ENCODE data around the gene KIFC3.

Gene KIFC3

DNA sequence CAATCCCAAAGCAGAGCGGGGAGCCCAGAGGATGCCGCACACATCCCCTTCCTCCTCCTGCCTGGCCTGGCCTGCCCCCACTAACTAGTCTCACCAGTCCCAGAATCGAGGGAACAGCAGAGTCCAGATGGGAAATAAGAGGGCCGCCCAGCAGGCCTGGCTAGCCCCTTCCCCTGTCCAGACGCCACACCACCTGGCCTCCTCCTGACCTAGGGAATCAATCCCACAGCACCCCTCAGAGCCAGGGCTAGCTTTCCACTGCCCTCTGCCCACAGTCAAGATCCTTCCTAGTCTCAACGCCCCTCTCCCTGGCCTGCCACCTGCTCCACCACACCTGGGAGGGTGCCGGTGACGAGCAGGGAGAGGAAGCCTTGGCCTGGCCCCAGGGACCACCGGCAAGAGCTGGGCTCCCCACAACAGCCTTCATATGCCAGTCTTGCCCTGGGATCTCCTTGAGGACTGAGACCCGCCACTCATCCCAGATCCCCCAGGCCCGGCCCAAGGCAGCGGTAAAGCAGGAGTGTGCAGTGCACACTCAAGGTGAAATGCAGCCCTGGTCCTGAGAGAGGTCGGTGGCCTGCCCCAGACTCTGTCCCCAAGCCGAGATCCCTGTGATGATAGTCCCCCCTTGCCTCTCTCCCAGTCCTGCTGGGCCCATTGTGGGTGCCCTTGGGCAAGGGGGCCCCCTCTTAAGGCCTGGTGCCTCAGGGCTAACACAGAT lies 38.8 kb downstream of the KIFC3 start:
- H3K27ac ChIP-seq (ENCODE audit: low read depth, low read length), result no peak overlapping the region
- H4K8ac ChIP-seq (ENCODE audit: low read depth, low read length), result no peak overlapping the region
- H3K4me1 ChIP-seq (ENCODE audit: control insufficient read depth, low read depth, low read length), result peaks cover 2% of the 10 kb centered on the region
- H3K79me1 ChIP-seq (ENCODE audit: low read length), result no peaks in the 10 kb centered on the region
- H3K23ac ChIP-seq (ENCODE audit: low read length), result no peak overlapping the region
- H3K4me2 ChIP-seq (ENCODE audit: low read length), result no peak overlapping the region
- H2AK5ac ChIP-seq (ENCODE audit: low read length), result no peak overlapping the region
- H3K18ac ChIP-seq (ENCODE audit: low read length), result no peak overlapping the region
- DNase-seq, result no peak
- no peak overlapping the region for H3K4ac ChIP-seq (ENCODE audit: low read depth, low read length)
- H3K56ac ChIP-seq (ENCODE audit: low read length), result no peak overlapping the region
- peaks cover 5% of the 10 kb centered on the region for H3K36me3 ChIP-seq (ENCODE audit: control insufficient read depth, insufficient read depth, low read length)
- H3K9ac ChIP-seq (ENCODE audit: low read length), result no peak overlapping the region
- no peaks in the 10 kb centered on the region for H3K27me3 ChIP-seq (ENCODE audit: insufficient read depth, low read length, poor library complexity)
- H3K4me3 ChIP-seq (ENCODE audit: low read length), result no peak overlapping the region
- no peak overlapping the region for H4K5ac ChIP-seq (ENCODE audit: low read length)
- H2BK5ac ChIP-seq (ENCODE audit: low read length), result no peak overlapping the region
- H2BK120ac ChIP-seq (ENCODE audit: low read depth, low read length), result no peak overlapping the region
- no peak overlapping the region for H2BK15ac ChIP-seq (replicated peaks; ENCODE audit: low read depth)
- WGBS (ENCODE audit: extremely low coverage, insufficient coverage, low lambda C conversion rate), result no CpG with 5 or more reads among the region's 14 CpGs
- no peaks in the 10 kb centered on the region for H3K79me2 ChIP-seq (ENCODE audit: control insufficient read depth, insufficient read depth, low read length)

DNA sequence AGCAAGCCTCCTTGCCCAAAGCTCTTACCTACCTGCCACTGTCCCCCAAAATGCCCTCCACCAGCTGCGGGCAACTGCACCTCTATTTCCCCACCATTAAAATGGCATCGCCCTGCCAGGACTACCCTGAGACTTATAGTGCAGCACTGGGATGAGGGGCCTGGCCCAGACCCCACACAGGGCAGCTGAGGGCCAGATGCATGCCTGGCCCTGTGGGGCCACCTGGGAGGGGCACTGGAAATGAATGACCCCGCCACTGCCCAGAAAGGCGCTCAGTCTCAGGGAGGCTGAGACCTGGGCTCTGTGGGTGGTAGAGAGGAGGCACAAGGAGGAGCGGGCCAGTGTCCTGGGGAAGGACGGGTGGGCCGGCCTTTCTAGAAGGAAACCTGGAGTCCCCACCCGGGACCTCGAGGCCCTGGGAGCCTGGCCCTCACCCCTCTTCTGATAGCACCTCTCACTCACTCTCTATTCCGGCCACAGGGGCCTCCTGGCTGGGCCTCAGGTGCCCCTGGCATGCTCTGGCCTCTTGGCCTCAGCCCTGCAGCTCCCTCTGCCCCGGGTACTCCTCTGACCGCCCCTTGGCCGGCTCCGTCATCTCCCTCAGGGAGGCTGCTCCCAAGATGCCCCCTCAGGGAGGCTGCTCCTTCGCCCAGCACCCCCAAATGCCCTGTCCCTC lies 39.8 kb downstream of the KIFC3 start:
- Histone ChIP-seq H2BK120ac (ENCODE audit: low read depth, low read length) (no peak overlapping the region), H4K8ac (ENCODE audit: low read depth, low read length) (no peak overlapping the region), H4K5ac (ENCODE audit: low read length) (no peak overlapping the region), H3K4me1 (ENCODE audit: control insufficient read depth, low read depth, low read length) (peaks cover 2% of the 10 kb centered on the region), H3K4me3 (ENCODE audit: low read length) (no peak overlapping the region), H2AK5ac (ENCODE audit: low read length) (no peak overlapping the region), H3K79me1 (ENCODE audit: low read length) (no peaks in the 10 kb centered on the region), H2BK15ac (replicated peaks; ENCODE audit: low read depth) (no peak overlapping the region), H3K4me2 (ENCODE audit: low read length) (no peak overlapping the region), H3K23ac (ENCODE audit: low read length) (peak overlapping the region; percentile 45), H3K27me3 (ENCODE audit: insufficient read depth, low read length, poor library complexity) (no peaks in the 10 kb centered on the region), H3K79me2 (ENCODE audit: control insufficient read depth, insufficient read depth, low read length) (no peaks in the 10 kb centered on the region), H3K36me3 (ENCODE audit: control insufficient read depth, insufficient read depth, low read length) (peaks cover 5% of the 10 kb centered on the region), H3K27ac (ENCODE audit: low read depth, low read length) (no peak overlapping the region), H3K56ac (ENCODE audit: low read length) (no peak overlapping the region), H2BK5ac (ENCODE audit: low read length) (no peak overlapping the region), H3K9ac (ENCODE audit: low read length) (no peak overlapping the region), H3K18ac (ENCODE audit: low read length) (no peak overlapping the region), H3K4ac (ENCODE audit: low read depth, low read length) (no peak overlapping the region)
- no peak for DNase-seq
- WGBS (ENCODE audit: extremely low coverage, insufficient coverage, low lambda C conversion rate), result no CpG with 5 or more reads among the region's 15 CpGs

DNA sequence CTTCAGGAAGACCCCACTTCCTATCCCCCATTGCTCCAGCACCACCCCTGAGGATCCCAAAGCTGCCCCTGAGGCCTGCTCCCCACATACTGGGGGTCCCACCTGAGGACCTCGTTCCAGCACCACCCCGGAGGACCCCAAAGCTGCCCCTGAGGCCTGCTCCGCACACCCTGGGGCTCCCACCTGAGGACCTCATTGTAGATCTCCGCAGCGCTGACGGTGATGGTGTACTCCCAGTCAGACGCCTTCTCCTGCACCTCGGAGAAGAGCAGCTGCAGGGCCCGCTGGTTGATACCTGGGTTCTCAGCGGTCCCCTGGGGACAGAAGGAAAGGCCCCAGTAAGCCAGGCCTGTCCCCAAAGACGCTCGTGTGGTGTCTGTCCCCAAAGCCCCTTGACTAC lies 40.3 kb downstream of the KIFC3 start:
- H4K5ac ChIP-seq (ENCODE audit: low read length), result no peak overlapping the region
- H2AK5ac ChIP-seq (ENCODE audit: low read length), result no peak overlapping the region
- no peak overlapping the region for H3K18ac ChIP-seq (ENCODE audit: low read length)
- no peak for DNase-seq
- no peak overlapping the region for H3K23ac ChIP-seq (ENCODE audit: low read length)
- no peak overlapping the region for H4K8ac ChIP-seq (ENCODE audit: low read depth, low read length)
- no peak overlapping the region for H3K4me3 ChIP-seq (ENCODE audit: low read length)
- H3K56ac ChIP-seq (ENCODE audit: low read length), result no peak overlapping the region
- no peak overlapping the region for H2BK15ac ChIP-seq (replicated peaks; ENCODE audit: low read depth)
- H3K79me1 ChIP-seq (ENCODE audit: low read length), result no peaks in the 10 kb centered on the region
- H3K79me2 ChIP-seq (ENCODE audit: control insufficient read depth, insufficient read depth, low read length), result no peaks in the 10 kb centered on the region
- H3K4me2 ChIP-seq (ENCODE audit: low read length), result no peak overlapping the region
- no peak overlapping the region for H3K4ac ChIP-seq (ENCODE audit: low read depth, low read length)
- peaks cover 5% of the 10 kb centered on the region for H3K36me3 ChIP-seq (ENCODE audit: control insufficient read depth, insufficient read depth, low read length)
- H3K27ac ChIP-seq (ENCODE audit: low read depth, low read length), result no peak overlapping the region
- H3K4me1 ChIP-seq (ENCODE audit: control insufficient read depth, low read depth, low read length), result peaks cover 2% of the 10 kb centered on the region
- no peaks in the 10 kb centered on the region for H3K27me3 ChIP-seq (ENCODE audit: insufficient read depth, low read length, poor library complexity)
- no CpG with 5 or more reads among the region's 12 CpGs for WGBS (ENCODE audit: extremely low coverage, insufficient coverage, low lambda C conversion rate)
- H2BK5ac ChIP-seq (ENCODE audit: low read length), result no peak overlapping the region
- no peak overlapping the region for H3K9ac ChIP-seq (ENCODE audit: low read length)
- H2BK120ac ChIP-seq (ENCODE audit: low read depth, low read length), result no peak overlapping the region

DNA sequence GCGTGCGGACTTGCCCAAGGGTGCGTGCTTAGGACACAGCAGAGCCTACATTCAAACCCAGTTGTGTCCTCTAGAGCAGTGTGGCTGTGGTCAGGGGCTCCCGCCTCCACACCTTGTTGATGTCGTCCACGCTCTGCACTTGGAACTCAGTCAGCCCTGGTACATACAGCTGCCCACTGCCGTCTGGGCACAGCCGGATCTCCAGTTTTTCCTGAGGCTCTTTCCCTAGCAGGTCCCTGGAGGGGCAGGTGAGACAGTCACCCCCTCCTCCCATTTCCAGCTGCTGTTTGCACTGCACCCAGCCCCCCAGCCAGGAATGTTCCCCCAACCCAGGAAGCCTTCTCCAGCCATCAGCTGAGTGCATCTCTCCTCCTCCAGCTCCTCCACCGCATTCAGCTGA lies 41.0 kb downstream of the KIFC3 start:
- Histone ChIP-seq H4K5ac (ENCODE audit: low read length) (no peak overlapping the region), H3K79me2 (ENCODE audit: control insufficient read depth, insufficient read depth, low read length) (no peaks in the 10 kb centered on the region), H2BK5ac (ENCODE audit: low read length) (no peak overlapping the region), H3K27me3 (ENCODE audit: insufficient read depth, low read length, poor library complexity) (no peaks in the 10 kb centered on the region), H3K4me3 (ENCODE audit: low read length) (no peak overlapping the region), H3K4ac (ENCODE audit: low read depth, low read length) (no peak overlapping the region), H3K79me1 (ENCODE audit: low read length) (no peaks in the 10 kb centered on the region), H3K4me2 (ENCODE audit: low read length) (no peak overlapping the region), H2BK15ac (replicated peaks; ENCODE audit: low read depth) (no peak overlapping the region), H3K36me3 (ENCODE audit: control insufficient read depth, insufficient read depth, low read length) (peaks cover 5% of the 10 kb centered on the region), H3K23ac (ENCODE audit: low read length) (no peak overlapping the region), H3K27ac (ENCODE audit: low read depth, low read length) (no peak overlapping the region), H3K9ac (ENCODE audit: low read length) (no peak overlapping the region), H3K4me1 (ENCODE audit: control insufficient read depth, low read depth, low read length) (peaks cover 2% of the 10 kb centered on the region), H2AK5ac (ENCODE audit: low read length) (no peak overlapping the region), H3K18ac (ENCODE audit: low read length) (no peak overlapping the region), H4K8ac (ENCODE audit: low read depth, low read length) (no peak overlapping the region), H2BK120ac (ENCODE audit: low read depth, low read length) (no peak overlapping the region), H3K56ac (ENCODE audit: low read length) (no peak overlapping the region)
- no peak for DNase-seq
- no CpG with 5 or more reads among the region's 9 CpGs for WGBS (ENCODE audit: extremely low coverage, insufficient coverage, low lambda C conversion rate)

DNA sequence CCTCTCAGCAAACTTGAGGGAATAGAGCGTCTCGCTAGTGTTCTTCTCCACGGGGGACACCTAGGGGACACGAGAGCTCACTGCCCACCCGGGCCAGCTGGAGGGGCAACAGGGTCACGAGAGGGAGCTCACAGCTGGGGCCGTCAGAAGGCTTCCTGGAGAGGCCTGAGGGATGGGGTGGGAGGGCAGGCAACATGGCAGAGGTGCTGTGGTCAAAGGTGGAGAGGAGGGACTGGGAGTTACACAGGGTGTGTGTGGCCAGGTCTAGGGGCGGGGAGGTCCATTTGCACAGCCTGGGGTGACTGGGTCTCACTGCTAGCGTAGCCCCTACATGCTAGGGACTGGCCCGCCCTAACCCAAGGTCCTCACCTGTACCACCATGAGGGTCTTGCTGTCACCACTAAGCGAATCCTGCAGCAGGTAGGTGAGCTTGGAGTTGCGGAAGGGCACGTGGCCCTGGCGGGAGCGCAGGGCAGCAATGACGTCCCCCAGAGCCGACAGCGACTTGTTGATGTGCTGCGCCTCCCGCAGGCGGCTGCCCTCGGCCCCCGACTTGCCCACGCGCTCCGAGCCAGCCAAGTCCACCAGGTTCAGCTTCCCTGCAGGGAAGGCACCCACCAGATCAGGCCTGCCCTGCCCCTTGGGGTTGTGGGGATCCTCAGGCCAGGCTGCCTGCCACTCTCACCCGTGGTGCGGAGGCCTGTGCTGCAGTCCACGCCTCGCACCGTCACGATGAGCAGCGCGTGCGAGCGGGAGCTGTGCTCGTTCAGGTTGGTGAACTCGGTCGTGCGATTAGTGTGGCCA lies 41.7 kb downstream of the KIFC3 start:
- Histone ChIP-seq H4K8ac (ENCODE audit: low read depth, low read length) (no peak overlapping the region), H3K79me1 (ENCODE audit: low read length) (no peaks in the 10 kb centered on the region), H3K4me2 (ENCODE audit: low read length) (no peak overlapping the region), H3K27me3 (ENCODE audit: insufficient read depth, low read length, poor library complexity) (no peaks in the 10 kb centered on the region), H3K4me1 (ENCODE audit: control insufficient read depth, low read depth, low read length) (peaks cover 2% of the 10 kb centered on the region), H3K18ac (ENCODE audit: low read length) (no peak overlapping the region), H2BK120ac (ENCODE audit: low read depth, low read length) (no peak overlapping the region), H3K79me2 (ENCODE audit: control insufficient read depth, insufficient read depth, low read length) (no peaks in the 10 kb centered on the region), H3K23ac (ENCODE audit: low read length) (no peak overlapping the region), H3K4me3 (ENCODE audit: low read length) (no peak overlapping the region), H2BK15ac (replicated peaks; ENCODE audit: low read depth) (no peak overlapping the region), H3K27ac (ENCODE audit: low read depth, low read length) (no peak overlapping the region), H3K36me3 (ENCODE audit: control insufficient read depth, insufficient read depth, low read length) (peaks cover 7% of the 10 kb centered on the region), H2BK5ac (ENCODE audit: low read length) (no peak overlapping the region), H3K4ac (ENCODE audit: low read depth, low read length) (no peak overlapping the region), H3K56ac (ENCODE audit: low read length) (peak overlapping the region; percentile 35), H4K5ac (ENCODE audit: low read length) (no peak overlapping the region), H2AK5ac (ENCODE audit: low read length) (no peak overlapping the region), H3K9ac (ENCODE audit: low read length) (no peak overlapping the region)
- no CpG with 5 or more reads among the region's 40 CpGs for WGBS (ENCODE audit: extremely low coverage, insufficient coverage, low lambda C conversion rate)
- DNase-seq, result peak; percentile 9
